Retinal pigment epithelial cell (primary cell): ENCODE results near the gene TAS1R2.

Source experiments
- DNase-seq: peaks from one replicate; pipeline ENCODE4 v3.0.0-alpha.2; 2010; ENCODE audit warnings: low read depth
- H3K4me3 ChIP-seq: 2 replicates; pipeline ENCODE4 v1.5.1; 2011; ENCODE audit warnings: mild to moderate bottlenecking, low read length, control low read depth, moderate library complexity
- TF ChIP-seq, protein P1 (sequence below): conservative IDR thresholded peaks from 2 replicates; pipeline ENCODE4 v1.5.1; 2011; ENCODE audit warnings: low read depth, low read length, control low read depth, inconsistent platforms

The TAS1R2 gene

DNA sequence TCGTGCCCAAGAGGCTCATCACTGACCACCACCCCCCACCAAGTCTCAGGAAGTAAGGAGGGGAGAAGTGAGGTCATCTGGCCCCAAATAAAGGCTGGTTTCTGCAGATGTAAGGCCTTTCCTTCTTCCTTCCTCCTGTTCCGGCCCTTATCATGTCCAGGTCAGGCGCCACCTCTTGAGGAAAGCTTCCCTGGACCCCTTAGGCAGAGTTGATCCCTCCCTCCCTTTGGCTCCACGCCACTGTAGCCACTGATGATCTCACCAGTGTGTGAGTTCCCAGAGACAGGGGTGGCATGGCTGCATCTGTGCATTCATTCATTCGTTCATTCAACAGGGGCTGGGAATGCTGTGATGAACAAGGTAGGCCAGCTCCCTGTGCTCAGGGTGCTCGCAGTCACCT, 59.2 kb downstream of the TAS1R2 start:
- DNase-seq = no peak
- no peak overlapping the region for H3K4me3 ChIP-seq
- TF ChIP-seq, protein P1, sequence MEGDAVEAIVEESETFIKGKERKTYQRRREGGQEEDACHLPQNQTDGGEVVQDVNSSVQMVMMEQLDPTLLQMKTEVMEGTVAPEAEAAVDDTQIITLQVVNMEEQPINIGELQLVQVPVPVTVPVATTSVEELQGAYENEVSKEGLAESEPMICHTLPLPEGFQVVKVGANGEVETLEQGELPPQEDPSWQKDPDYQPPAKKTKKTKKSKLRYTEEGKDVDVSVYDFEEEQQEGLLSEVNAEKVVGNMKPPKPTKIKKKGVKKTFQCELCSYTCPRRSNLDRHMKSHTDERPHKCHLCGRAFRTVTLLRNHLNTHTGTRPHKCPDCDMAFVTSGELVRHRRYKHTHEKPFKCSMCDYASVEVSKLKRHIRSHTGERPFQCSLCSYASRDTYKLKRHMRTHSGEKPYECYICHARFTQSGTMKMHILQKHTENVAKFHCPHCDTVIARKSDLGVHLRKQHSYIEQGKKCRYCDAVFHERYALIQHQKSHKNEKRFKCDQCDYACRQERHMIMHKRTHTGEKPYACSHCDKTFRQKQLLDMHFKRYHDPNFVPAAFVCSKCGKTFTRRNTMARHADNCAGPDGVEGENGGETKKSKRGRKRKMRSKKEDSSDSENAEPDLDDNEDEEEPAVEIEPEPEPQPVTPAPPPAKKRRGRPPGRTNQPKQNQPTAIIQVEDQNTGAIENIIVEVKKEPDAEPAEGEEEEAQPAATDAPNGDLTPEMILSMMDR = no peak

DNA sequence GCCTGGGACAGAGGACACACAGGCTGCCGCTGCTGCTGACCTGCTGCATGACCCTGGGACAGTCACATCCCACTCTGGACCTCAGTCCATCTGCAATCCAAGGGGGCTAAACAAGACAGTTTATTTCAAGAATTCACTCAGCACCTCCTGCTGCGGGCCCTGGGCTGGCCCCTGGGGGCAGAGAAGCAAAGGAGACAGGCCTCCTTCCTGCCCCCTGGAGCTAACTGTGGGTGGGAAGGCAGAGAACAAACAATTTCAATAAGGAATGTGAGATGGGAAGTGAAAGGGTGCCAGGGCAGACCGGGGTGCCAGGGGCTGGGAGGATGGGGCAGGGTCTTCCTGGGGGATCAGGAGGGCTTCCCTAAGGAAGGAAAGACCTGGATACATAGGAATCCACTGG, 60.0 kb downstream of the TAS1R2 start:
- no peak for DNase-seq
- H3K4me3 ChIP-seq = no peak overlapping the region
- TF ChIP-seq, protein P1 = no peak

DNA sequence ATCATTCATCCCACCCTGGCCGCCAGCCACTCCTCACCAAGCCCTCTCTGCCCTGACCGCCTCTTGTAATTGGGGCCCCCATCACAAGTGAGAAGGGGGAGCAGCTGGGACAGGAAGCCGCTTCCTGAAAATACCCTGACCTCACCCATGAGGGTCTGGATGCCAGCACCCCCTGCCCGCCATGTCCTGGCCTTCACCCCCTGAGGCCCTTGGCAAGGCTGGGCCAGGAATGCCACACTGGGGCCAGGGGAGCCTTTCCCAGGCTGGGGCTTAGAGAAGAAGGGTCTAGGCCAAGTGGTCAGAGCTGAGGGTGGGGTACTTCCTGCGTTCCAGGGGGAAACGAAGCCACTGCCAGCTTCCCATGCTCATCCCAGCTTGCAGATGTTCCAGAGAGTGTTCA, 60.5 kb downstream of the TAS1R2 start:
- TF ChIP-seq, protein P1 = no peak
- no peak overlapping the region for H3K4me3 ChIP-seq
- DNase-seq = no peak

DNA sequence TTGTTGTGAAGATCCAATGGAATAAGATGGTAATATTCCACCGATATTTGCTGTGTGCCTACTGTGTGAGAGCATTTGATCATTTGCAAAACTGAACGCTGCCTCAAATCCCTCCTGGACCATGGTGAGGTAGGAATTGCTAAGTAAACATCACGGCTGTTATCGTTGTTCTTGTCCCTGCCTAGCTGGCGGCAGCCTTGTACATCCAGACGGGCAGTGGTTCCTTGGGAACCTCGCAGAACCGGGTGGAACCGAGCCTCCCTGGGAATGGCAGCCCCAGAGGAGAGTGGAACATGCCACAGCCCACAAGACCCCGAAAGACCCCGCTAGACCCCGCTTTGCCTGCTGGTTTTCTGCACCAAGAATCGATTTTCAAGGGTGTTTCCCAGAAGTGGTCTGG, 60.9 kb downstream of the TAS1R2 start:
- H3K4me3 ChIP-seq = no peak overlapping the region
- TF ChIP-seq, protein P1 = no peak
- no peak for DNase-seq

DNA sequence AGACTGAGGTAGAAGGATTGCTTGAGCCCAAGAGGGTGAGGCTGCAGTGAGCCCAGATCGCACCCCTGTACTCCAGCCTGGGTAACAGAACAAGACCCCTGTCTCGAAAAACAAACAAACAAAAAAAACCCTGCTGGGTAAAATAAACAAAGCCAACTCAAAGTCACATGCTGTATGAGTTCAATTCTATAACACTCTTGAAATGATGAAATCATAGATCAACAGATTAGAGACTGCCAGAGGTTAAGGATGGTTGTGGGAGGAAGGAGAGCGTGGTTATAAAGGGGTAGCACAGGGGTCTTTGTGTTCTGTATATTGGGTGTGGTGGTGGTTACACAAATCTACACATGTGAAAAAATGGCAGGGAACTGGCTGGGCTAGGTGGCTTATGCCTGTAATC, 62.5 kb downstream of the TAS1R2 start:
- TF ChIP-seq, protein P1 = no peak
- DNase-seq = no peak
- no peak overlapping the region for H3K4me3 ChIP-seq

DNA sequence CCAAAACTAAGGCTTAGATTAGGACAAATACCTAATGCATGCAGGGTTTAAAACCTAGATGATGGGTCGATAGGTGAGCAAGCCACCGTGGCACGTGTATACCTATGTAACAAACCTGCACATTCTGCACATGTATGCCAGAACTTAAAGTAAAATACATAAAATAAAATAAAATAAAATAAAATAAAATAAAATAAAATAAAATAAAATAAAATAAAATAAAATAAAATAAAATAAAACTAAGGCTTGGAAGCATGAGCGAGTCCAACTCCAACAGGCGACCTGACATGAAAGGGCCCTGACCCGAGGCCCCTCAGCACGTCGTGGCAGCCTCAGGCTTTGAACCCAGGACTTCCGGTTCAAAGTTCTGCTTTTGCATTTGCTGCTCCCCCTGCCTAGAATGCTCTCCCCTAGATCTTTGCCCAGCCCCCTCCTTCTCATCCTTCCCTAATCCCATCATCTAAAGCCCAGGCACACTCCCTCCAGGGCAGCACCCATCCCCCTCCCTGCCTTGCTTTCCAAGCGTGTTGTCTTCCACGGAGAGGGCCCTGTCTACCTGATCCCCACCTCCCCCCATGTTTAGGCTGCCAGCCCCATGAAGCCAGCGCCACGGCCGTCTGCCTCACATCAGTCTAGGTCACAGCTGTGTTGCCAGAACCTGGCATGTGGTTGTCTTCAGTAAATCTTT, 64.3 kb downstream of the TAS1R2 start:
- DNase-seq = no peak
- TF ChIP-seq, protein P1 = no peak
- H3K4me3 ChIP-seq = no peak overlapping the region

DNA sequence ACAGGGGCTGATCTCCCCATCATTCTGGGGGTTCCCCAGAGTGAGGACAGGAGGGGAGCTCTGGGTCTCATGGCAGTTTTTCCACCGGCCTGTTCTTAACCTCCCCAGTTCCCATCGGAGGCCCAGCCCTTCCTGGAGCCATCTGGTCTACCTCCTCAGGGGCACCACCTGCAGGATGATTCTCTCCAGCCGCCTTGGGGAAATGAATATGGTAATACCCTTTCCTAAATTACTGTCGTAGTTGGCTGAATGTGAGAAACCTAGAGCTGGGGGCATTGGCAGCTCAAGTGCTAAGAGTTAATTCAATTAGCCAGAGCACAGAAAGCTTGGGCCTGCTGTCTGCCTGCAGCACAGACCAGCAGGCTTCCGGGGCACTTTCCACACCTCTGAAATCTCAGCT, 64.9 kb downstream of the TAS1R2 start:
- TF ChIP-seq, protein P1 = peak; percentile 9
- no peak for DNase-seq
- H3K4me3 ChIP-seq = no peak overlapping the region
